HUES48 (cell line): ENCODE measurements around the gene SPPL2B.

Experiments
- H3K27ac ChIP-seq: one replicate; pipeline ENCODE4 v1.7.0; 2013; ENCODE audit warnings: low read depth, low read length, inconsistent platforms
- H3K27me3 ChIP-seq: 2 replicates; pipeline ENCODE4 v1.6.1; 2013; ENCODE audit warnings: mild to moderate bottlenecking, low read length; ENCODE audit not compliant: control insufficient read depth, insufficient read depth
- H3K36me3 ChIP-seq: 2 replicates; pipeline ENCODE4 v1.6.1; 2013; ENCODE audit warnings: low read length; ENCODE audit not compliant: control insufficient read depth, insufficient read depth
- H3K4me1 ChIP-seq: 2 replicates; pipeline ENCODE4 v1.6.1; 2013; ENCODE audit warnings: mild to moderate bottlenecking, low read length; ENCODE audit not compliant: control insufficient read depth, insufficient read depth
- H3K4me3 ChIP-seq: 2 replicates; pipeline ENCODE4 v1.5.1; 2013; ENCODE audit warnings: mild to moderate bottlenecking, low read depth, low read length
- H3K9ac ChIP-seq: 2 replicates; pipeline ENCODE4 v1.6.1; 2013; ENCODE audit warnings: mild to moderate bottlenecking, low read depth, low read length, moderate library complexity
- H3K9me3 ChIP-seq: 2 replicates; pipeline ENCODE4 v1.6.1; 2013; ENCODE audit warnings: low read length; ENCODE audit not compliant: control insufficient read depth, insufficient read depth

Gene SPPL2B

GRCh38 chr19:2333027-2333806 is 4.7 kb downstream of the SPPL2B start:
- no peak overlapping the region for H3K4me3 ChIP-seq
- H3K27me3 ChIP-seq, result no peaks in the 10 kb centered on the region
- H3K36me3 ChIP-seq, result no peaks in the 10 kb centered on the region
- no peak overlapping the region for H3K27ac ChIP-seq
- no peaks in the 10 kb centered on the region for H3K9me3 ChIP-seq
- H3K4me1 ChIP-seq, result peaks cover 23% of the 10 kb centered on the region
- H3K9ac ChIP-seq, result no peak overlapping the region

DNA sequence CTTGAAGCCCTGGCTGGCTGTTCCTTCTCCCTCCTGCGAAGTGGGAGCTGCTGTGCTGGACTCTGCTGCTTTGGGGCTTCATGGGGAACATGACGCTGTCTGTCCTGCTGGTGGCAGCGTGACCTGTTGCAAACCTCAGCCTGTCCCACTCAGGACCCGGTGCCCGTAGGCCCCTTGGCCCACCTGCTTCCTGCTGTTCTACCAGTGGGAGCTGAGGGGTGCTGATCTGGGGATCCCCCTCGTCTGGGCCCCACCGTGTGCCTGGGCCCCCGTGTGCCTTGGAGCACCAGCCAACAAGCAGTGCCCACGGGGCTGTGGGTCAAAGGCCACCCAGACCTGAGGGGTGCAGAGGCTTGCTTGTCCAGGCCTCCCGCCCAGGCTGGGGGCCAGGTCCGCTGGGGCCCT is 5.3 kb downstream of the SPPL2B start:
- 0 out of 2 replicates have a peak, but pooled peaks cover under 1% of the 10 kb centered on the region for H3K36me3 ChIP-seq
- H3K27me3 ChIP-seq, result no peaks in the 10 kb centered on the region
- H3K9ac ChIP-seq, result no peak overlapping the region
- H3K9me3 ChIP-seq, result no peaks in the 10 kb centered on the region
- H3K4me3 ChIP-seq, result no peak overlapping the region
- H3K27ac ChIP-seq, result no peak overlapping the region
- peaks cover 23% of the 10 kb centered on the region for H3K4me1 ChIP-seq

GRCh38 chr19:2334426-2334825 is 5.9 kb downstream of the SPPL2B start:
- Histone ChIP-seq H3K9me3 (no peaks in the 10 kb centered on the region), H3K36me3 (0 out of 2 replicates have a peak, but pooled peaks cover 6% of the 10 kb centered on the region), H3K27me3 (no peaks in the 10 kb centered on the region), H3K4me1 (peaks cover 19% of the 10 kb centered on the region), H3K4me3 (no peak overlapping the region), H3K27ac (no peak overlapping the region), H3K9ac (no peak overlapping the region)

DNA sequence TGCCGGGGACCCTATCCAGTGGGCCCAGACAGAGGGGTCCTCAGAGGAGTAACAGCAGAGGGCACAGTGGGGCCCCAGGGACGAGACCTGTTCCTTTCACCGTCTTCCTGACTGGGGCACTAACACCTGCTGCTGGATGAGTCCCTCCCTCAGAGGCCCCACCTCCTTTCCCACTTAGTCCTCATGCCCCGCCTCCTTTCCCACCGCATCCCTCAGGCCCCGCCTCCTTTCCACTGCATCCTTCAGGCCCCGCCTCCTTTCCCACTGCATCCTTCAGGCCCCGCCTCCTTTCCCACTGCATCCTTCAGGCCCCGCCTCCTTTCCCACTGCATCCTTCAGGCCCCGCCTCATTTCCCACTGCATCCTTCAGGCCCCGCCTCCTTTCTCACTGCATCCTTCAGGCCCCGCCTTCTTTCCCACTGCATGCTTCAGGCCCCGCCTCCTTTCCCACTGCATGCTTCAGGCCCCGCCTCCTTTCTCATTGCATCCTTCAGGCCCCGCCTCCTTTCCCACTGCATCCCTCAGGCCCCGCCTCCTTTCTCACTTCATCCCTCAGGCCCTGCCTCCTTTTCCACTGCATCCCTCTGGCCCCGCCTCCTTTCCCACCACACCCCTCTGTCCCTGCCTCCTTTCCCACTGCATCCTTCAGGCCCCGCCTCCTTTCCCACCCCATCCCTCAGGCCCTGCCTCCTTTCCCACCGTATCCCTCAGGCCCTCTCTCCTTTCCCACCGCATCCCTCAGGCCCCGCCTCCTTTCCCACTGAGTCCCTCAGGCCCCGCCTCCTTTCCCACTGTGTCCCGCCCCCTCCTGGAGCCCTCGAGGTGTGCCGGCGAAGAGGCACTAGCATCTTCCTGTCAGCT is 6.7 kb downstream of the SPPL2B start:
- Histone ChIP-seq H3K27me3 (no peaks in the 10 kb centered on the region), H3K4me1 (peaks cover 15% of the 10 kb centered on the region), H3K9ac (no peak overlapping the region), H3K36me3 (peaks cover 12% of the 10 kb centered on the region; the same call in 1 of the 2 replicates), H3K9me3 (no peaks in the 10 kb centered on the region), H3K27ac (no peak overlapping the region), H3K4me3 (no peak overlapping the region)

GRCh38 chr19:2335848-2336247 is 7.4 kb downstream of the SPPL2B start:
- H3K36me3 ChIP-seq, result peaks cover 18% of the 10 kb centered on the region
- no peaks in the 10 kb centered on the region for H3K9me3 ChIP-seq
- H3K27ac ChIP-seq, result no peak overlapping the region
- H3K27me3 ChIP-seq, result no peaks in the 10 kb centered on the region
- no peak overlapping the region for H3K4me3 ChIP-seq
- peaks cover 9% of the 10 kb centered on the region for H3K4me1 ChIP-seq
- H3K9ac ChIP-seq, result no peak overlapping the region

GRCh38 chr19:2336528-2337328 is 8.2 kb downstream of the SPPL2B start:
- no peak overlapping the region for H3K9ac ChIP-seq
- no peaks in the 10 kb centered on the region for H3K9me3 ChIP-seq
- H3K4me3 ChIP-seq, result no peak overlapping the region
- peaks cover 26% of the 10 kb centered on the region for H3K36me3 ChIP-seq
- H3K27ac ChIP-seq, result no peak overlapping the region
- peaks cover under 1% of the 10 kb centered on the region; the same call in 1 of the 2 replicates for H3K4me1 ChIP-seq
- no peaks in the 10 kb centered on the region for H3K27me3 ChIP-seq

- H3K27ac ChIP-seq, result no peak overlapping the region
- no peaks in the 10 kb centered on the region for H3K27me3 ChIP-seq
- H3K9me3 ChIP-seq, result no peaks in the 10 kb centered on the region
- no peak overlapping the region for H3K9ac ChIP-seq
- no peaks in the 10 kb centered on the region for H3K4me1 ChIP-seq
- H3K4me3 ChIP-seq, result no peak overlapping the region
- peaks cover 28% of the 10 kb centered on the region for H3K36me3 ChIP-seq
Observed at GRCh38 chr19:2337329-2337707, 8.8 kb downstream of the SPPL2B start.

DNA sequence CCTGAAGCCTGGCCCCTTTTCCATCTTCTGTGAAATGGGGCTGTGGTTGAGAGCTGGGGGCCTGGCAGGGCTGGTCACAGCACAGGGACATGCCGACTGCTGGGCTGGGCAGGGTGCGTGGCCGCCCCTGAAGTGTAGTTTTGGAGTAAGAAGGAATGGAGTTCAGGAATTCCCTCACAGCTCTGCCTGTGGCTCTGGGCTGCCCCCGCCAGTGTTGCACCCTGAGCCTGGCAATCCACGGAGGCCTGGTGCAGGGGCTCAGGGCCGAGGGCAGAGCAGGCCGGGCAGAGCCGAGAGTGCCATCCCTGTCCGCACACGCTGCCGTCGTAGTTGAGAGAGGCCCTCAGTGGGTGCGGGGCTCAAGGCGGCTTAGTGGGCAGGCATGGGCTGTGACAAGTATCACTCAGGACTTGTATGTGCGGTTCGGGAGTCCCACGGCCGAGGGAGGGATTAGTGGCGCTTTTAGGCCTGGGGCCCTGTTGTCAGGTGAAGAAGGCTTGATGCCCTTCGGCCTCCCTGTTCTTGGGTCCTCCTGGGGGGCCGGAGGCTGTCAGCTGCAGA is 9.7 kb downstream of the SPPL2B start:
- no peaks in the 10 kb centered on the region for H3K9me3 ChIP-seq
- H3K4me1 ChIP-seq, result no peaks in the 10 kb centered on the region
- H3K27me3 ChIP-seq, result no peaks in the 10 kb centered on the region
- no peak overlapping the region for H3K4me3 ChIP-seq
- no peak overlapping the region for H3K9ac ChIP-seq
- no peak overlapping the region for H3K27ac ChIP-seq
- H3K36me3 ChIP-seq, result peaks cover 28% of the 10 kb centered on the region

DNA sequence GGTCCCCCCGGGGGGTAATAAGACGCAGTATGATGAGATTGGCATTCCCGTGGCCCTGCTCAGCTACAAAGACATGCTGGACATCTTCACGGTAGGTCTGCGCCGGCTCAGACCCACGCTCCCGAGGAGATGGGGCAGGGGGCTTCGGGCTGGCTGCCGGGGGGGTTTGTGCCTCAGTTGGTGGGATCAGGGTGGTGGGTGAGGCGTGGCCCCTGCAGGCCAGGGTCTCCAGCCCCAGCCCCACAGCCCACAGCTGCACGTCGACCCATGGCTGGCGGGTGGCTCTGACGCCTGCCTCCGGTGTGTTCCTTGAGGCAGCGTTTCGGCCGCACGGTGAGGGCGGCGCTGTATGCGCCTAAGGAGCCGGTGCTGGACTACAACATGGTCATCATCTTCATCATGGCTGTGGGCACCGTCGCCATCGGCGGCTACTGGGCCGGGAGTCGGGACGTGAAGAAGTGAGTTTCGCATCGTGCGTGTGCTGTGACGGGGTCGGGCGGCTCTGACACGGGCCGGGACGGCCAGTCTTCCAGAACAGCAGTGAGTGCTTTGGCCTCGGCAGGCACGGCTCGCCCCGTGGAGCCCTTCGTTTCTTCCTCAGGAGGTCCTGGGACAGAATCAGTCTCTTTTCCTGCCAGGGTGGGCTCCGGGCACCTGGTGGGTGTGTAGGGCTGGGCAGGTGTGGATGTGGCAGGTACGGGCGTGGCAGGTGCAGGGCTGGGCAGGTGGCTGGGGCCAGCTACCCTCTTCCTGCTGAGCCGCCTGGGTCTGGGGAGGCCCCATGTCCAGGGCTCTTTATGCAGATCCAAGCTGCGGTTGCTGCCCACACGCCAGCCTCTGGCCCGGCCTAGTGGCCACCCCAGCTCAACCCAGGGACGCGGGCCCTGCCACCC is 10.5 kb downstream of the SPPL2B start:
- Histone ChIP-seq H3K27ac (no peak overlapping the region), H3K4me1 (no peaks in the 10 kb centered on the region), H3K9ac (no peak overlapping the region), H3K36me3 (peaks cover 28% of the 10 kb centered on the region), H3K9me3 (no peaks in the 10 kb centered on the region), H3K4me3 (no peak overlapping the region), H3K27me3 (no peaks in the 10 kb centered on the region)
